HL-60 (cell line): ENCODE data around the gene KISS1R.

Source experiments
- CTCF ChIP-seq: IDR thresholded peaks from one replicate; pipeline ENCODE4 v1.5.1; 2011; ENCODE audit warnings: low read length, control low read depth, inconsistent platforms; ENCODE audit not compliant: insufficient read depth
- GABPA ChIP-seq: IDR thresholded peaks from 2 replicates; pipeline ENCODE4 v1.6.1; 2012; ENCODE audit warnings: low read depth
- TF ChIP-seq, protein P1 (sequence below): IDR thresholded peaks from 2 replicates; pipeline ENCODE4 v1.6.1; 2012; ENCODE audit warnings: low read depth; ENCODE audit not compliant: insufficient replicate concordance

GRCh38 chr19:952049-952679 lies 35.0 kb downstream of the KISS1R start:
- TF ChIP-seq, protein P1, sequence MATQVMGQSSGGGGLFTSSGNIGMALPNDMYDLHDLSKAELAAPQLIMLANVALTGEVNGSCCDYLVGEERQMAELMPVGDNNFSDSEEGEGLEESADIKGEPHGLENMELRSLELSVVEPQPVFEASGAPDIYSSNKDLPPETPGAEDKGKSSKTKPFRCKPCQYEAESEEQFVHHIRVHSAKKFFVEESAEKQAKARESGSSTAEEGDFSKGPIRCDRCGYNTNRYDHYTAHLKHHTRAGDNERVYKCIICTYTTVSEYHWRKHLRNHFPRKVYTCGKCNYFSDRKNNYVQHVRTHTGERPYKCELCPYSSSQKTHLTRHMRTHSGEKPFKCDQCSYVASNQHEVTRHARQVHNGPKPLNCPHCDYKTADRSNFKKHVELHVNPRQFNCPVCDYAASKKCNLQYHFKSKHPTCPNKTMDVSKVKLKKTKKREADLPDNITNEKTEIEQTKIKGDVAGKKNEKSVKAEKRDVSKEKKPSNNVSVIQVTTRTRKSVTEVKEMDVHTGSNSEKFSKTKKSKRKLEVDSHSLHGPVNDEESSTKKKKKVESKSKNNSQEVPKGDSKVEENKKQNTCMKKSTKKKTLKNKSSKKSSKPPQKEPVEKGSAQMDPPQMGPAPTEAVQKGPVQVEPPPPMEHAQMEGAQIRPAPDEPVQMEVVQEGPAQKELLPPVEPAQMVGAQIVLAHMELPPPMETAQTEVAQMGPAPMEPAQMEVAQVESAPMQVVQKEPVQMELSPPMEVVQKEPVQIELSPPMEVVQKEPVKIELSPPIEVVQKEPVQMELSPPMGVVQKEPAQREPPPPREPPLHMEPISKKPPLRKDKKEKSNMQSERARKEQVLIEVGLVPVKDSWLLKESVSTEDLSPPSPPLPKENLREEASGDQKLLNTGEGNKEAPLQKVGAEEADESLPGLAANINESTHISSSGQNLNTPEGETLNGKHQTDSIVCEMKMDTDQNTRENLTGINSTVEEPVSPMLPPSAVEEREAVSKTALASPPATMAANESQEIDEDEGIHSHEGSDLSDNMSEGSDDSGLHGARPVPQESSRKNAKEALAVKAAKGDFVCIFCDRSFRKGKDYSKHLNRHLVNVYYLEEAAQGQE = no peak
- TF ChIP-seq CTCF = no peak
- TF ChIP-seq GABPA = no peak
